ENCODE measurements around the gene ATP8B4.

DNA sequence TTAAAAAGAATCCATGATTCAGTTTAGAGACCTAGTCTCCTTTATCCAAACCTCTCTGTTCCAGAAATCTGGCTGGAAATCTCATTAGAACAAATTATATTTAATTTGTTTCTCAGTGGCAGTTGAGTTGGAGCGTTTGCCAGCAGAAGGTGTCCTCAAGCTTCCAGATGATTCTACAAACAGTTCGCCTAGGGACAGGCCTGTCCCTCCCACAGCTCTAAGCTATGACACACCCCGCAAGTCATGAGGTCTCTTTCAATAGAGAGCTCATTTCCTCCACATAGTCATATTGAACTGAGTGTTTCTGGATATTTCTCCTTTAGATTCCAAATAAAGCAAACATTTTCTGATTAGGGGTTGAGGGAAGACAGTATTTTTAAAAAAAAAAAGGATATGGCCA lies 230.3 kb downstream of the ATP8B4 start:
- TF ChIP-seq, protein P1, sequence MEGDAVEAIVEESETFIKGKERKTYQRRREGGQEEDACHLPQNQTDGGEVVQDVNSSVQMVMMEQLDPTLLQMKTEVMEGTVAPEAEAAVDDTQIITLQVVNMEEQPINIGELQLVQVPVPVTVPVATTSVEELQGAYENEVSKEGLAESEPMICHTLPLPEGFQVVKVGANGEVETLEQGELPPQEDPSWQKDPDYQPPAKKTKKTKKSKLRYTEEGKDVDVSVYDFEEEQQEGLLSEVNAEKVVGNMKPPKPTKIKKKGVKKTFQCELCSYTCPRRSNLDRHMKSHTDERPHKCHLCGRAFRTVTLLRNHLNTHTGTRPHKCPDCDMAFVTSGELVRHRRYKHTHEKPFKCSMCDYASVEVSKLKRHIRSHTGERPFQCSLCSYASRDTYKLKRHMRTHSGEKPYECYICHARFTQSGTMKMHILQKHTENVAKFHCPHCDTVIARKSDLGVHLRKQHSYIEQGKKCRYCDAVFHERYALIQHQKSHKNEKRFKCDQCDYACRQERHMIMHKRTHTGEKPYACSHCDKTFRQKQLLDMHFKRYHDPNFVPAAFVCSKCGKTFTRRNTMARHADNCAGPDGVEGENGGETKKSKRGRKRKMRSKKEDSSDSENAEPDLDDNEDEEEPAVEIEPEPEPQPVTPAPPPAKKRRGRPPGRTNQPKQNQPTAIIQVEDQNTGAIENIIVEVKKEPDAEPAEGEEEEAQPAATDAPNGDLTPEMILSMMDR (conservative IDR thresholded peaks at IDR 0.05; ENCODE audit: low read depth, low read length): no peak
- TF ChIP-seq EZH2phosphoT487 (IDR thresholded peaks at IDR 0.05; ENCODE audit: borderline replicate concordance, low read length): no peak
- no peak for TF ChIP-seq EZH2 (IDR thresholded peaks at IDR 0.05; ENCODE audit: low read length, unreplicated experiment)

Data from PC-3 (cell line).